Panc1 (cell line): Measurements from ENCODE around the gene FAM240A. TPM values are rescaled to one million over a fixed set of nuclear protein-coding genes. Genes with fewer than 3 reads are reported as not detected.

ENCODE experiments used
- ATAC-seq: fragments of 200-7000 bp; cut with Tn5 transposase; 2 replicates; pipeline ENCODE4 v1.9.1; 2020; ENCODE audit warnings: mild to moderate bottlenecking, moderate library complexity
- BruUV-seq: library from RNA; stranded (reverse); fragments of 400-500 nt; replicated peaks from 2 replicates; lab custom pipeline; 2021; lab: Mats Ljungman, UMichigan
- CTCF ChIA-PET: fragments of 300-600 bp; sonication (Branson Sonifier 250); formaldehyde crosslinking; loops from one replicate; lab custom pipeline; 2022; ENCODE audit warnings: antibody characterized with exemption; lab: Charles Lee
- POLR2A ChIA-PET: fragments of 300-600 bp; sonication (Branson Sonifier 250); formaldehyde crosslinking; loops from one replicate; lab custom pipeline; 2022; ENCODE audit warnings: antibody characterized with exemption; lab: Charles Lee
- DNase-seq: peaks from one replicate; pipeline ENCODE4 v3.0.0-alpha.2; 2010; ENCODE audit warnings: low read depth, low spot score
- H3K27ac ChIP-seq: 2 replicates; pipeline ENCODE4 v1.5.1; 2011; ENCODE audit warnings: mild to moderate bottlenecking, low read length, inconsistent platforms
- H3K27me3 ChIP-seq: fragments of 200-500 bp; sonication (Bioruptor generic); 2 replicates; pipeline ENCODE4 v1.6.0; 2014; ENCODE audit warnings: low read length, inconsistent platforms; ENCODE audit not compliant: control insufficient read depth, insufficient read depth
- H3K36me3 ChIP-seq: fragments of 200-500 bp; sonication (Bioruptor generic); 2 replicates; pipeline ENCODE4 v1.5.1; 2014; ENCODE audit warnings: inconsistent platforms, mild to moderate bottlenecking, low read length, moderate library complexity; ENCODE audit not compliant: control insufficient read depth, insufficient read depth
- H3K4me1 ChIP-seq: 2 replicates; pipeline ENCODE4 v1.5.1; 2011; ENCODE audit warnings: inconsistent platforms, mild to moderate bottlenecking, low read length, moderate library complexity; ENCODE audit not compliant: control insufficient read depth, insufficient read depth
- H3K4me3 ChIP-seq, 2 experiments: 2 replicates each; pipeline ENCODE4 v1.5.1; 2011 to 2012; ENCODE audit warnings: low read depth in 2 of 2, low read length in 2 of 2, mild to moderate bottlenecking in 2 of 2, inconsistent platforms in 1 of 2, moderate library complexity in 1 of 2
- H3K9me3 ChIP-seq: fragments of 200-500 bp; sonication (Bioruptor generic); 2 replicates; pipeline ENCODE4 v1.5.1; 2014; ENCODE audit warnings: low read depth, mild to moderate bottlenecking, inconsistent platforms, low read length, moderate library complexity; ENCODE audit not compliant: control insufficient read depth, insufficient read depth
- CTCF ChIP-seq: fragments of 450-650 bp; IDR thresholded peaks from 2 replicates; pipeline ENCODE4 v1.5.1; 2017; ENCODE audit warnings: mild to moderate bottlenecking
- POLR2AphosphoS5 ChIP-seq: IDR thresholded peaks from 2 replicates; pipeline ENCODE4 v1.6.1; 2012; ENCODE audit warnings: mild to moderate bottlenecking, low read depth, low read length, moderate library complexity
- REST ChIP-seq, 2 experiments: IDR thresholded peaks; 2 replicates each; pipeline ENCODE4 v1.6.1; 2011 to 2012; ENCODE audit warnings: low read depth in 2 of 2, control low read depth in 1 of 2, low read length in 1 of 2, mild to moderate bottlenecking in 1 of 2, moderate library complexity in 1 of 2; ENCODE audit not compliant: insufficient read depth in 1 of 2
- SIN3A ChIP-seq: IDR thresholded peaks from 2 replicates; pipeline ENCODE4 v1.6.1; 2012; ENCODE audit warnings: low read depth, mild to moderate bottlenecking, low read length, moderate library complexity, borderline replicate concordance; ENCODE audit not compliant: insufficient read depth
- TCF7L2 ChIP-seq: IDR thresholded peaks from 2 replicates; pipeline ENCODE4 v1.6.1; 2011; ENCODE audit warnings: mild to moderate bottlenecking, low read depth, low read length, inconsistent platforms
- in situ Hi-C: cut with HindIII; loops from 2 replicates; pipeline ENCODE4 v1.10.0; 2016; ENCODE audit warnings: low sequenced_read_pairs, low pct_unique_long_range_greater_than_20kb
- intact Hi-C: fragments of 100-400 bp; cut with micrococcal nuclease; formaldehyde crosslinking; loops from one replicate; pipeline ENCODE4 v1.10.0; 2022; ENCODE audit not compliant: unreplicated experiment
- total RNA-seq: library from RNA; stranded (reverse); gene quantifications from one replicate; pipeline ENCODE4 v1.2.1, GENCODE V29; 2021; ENCODE audit not compliant: unreplicated experiment

The FAM240A gene
- total RNA-seq, 1 experiment from 2014 or later: not detected

DNA sequence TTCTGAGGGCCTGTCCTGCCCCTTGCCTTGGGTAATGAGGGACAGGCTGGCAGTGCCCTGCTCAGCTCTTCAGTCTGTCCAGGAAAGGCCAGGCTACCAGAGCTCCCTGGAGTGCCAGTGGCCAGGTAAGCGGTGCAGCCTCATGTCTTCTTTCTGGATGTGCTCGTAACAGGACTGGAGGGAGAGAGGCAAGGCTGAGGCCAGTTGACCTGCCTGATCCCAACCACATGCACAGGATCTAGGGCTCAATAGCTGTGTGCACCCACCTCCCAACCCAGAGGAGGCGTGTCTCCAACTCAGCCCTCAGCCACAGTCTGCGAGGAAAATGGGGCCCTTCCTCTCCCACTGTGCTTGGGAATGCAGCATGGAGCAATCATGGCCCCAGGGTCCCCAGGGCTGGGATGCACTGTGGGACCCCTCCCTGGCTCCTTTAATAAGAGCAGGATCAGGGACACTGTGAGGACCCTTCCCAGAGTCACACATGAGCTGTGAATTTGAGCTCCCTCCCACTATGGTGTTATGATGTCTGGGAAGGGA lies 58.6 kb downstream of the FAM240A start:
- Histone ChIP-seq H3K9me3 (no peaks in the 10 kb centered on the region), H3K4me3 (no peak overlapping the region), H3K4me1 (no peaks in the 10 kb centered on the region), H3K36me3 (no peaks in the 10 kb centered on the region), H3K27me3 (no peaks in the 10 kb centered on the region), H3K27ac (no peak overlapping the region)
- BruUV-seq: no TSS peak
- TF ChIP-seq REST (IDR thresholded peaks at IDR 0.05; ENCODE audit: insufficient read depth in 1 of 2, low read depth in 2 of 2, low read length in 1 of 2) (no peak), TCF7L2 (no peak), SIN3A (no peak), CTCF (no peak)
- ChIA-PET CTCF (no interaction called here), POLR2A (no interaction called here)
- intact Hi-C loops: no loop called here
- no peak for DNase-seq
- ATAC-seq: no peak
- in situ Hi-C loops: no loop called here

DNA sequence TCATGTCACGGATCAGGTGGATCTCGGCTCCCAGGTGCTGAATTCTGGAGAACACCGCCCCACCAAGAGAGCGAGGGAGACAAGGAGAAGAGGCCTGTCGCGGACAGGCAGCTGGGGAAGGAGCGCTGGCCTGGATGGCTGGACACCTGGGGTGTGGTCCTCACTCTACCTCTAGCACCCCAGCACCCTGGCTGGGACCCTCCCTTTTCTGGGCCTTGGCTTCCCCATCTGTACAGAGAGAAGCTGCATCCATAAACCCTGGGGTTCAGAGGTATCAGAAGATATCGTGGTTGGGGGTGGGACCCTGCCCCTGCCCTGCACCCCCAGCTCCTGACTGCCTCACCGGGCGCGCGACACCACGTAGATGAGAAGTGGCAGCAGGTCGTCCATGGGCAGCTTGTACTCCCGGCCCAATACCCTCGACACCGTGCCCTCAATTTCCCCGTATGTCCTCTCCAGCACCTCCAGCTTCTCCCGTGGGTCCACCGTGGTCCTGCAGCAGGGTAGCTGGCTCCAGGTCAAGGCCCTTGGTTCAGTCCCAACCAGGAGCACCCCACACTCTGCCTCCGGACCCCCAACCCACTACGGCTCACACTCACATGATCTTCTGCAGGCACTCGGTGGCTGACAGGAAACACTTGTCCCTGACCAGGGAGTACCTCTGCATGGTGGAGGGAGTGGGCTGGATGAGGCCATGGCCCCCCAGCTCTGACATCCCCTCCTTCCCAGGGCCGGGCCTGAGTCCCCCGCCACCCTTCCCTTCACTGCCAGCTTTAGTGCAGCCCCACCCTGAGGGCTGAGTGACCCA lies 59.4 kb downstream of the FAM240A start:
- POLR2A ChIA-PET: no interaction called here
- intact Hi-C loops: no loop called here
- Histone ChIP-seq H3K4me1 (no peaks in the 10 kb centered on the region), H3K36me3 (no peaks in the 10 kb centered on the region), H3K9me3 (no peaks in the 10 kb centered on the region), H3K4me3 (no peak overlapping the region), H3K27me3 (no peaks in the 10 kb centered on the region), H3K27ac (no peak overlapping the region)
- in situ Hi-C loops: no loop called here
- CTCF ChIA-PET: no interaction called here
- TF ChIP-seq SIN3A: no peak
- no peak for TF ChIP-seq POLR2AphosphoS5
- no peak for TF ChIP-seq CTCF
- TF ChIP-seq REST (IDR thresholded peaks at IDR 0.05; ENCODE audit: insufficient read depth in 1 of 2, low read depth in 2 of 2, low read length in 1 of 2): no peak
- no peak for TF ChIP-seq TCF7L2
- ATAC-seq (no peak), DNase-seq (no peak)
- BruUV-seq: no TSS peak
